ENCODE data around the gene KLK14.

GRCh38 chr19:51078731-51079130 is 4.0 kb downstream of the KLK14 start:
- no peak for TF ChIP-seq ZNF274 (IDR thresholded peaks at IDR 0.05; ENCODE audit: low read depth, low read length)
- TF ChIP-seq, protein P1, sequence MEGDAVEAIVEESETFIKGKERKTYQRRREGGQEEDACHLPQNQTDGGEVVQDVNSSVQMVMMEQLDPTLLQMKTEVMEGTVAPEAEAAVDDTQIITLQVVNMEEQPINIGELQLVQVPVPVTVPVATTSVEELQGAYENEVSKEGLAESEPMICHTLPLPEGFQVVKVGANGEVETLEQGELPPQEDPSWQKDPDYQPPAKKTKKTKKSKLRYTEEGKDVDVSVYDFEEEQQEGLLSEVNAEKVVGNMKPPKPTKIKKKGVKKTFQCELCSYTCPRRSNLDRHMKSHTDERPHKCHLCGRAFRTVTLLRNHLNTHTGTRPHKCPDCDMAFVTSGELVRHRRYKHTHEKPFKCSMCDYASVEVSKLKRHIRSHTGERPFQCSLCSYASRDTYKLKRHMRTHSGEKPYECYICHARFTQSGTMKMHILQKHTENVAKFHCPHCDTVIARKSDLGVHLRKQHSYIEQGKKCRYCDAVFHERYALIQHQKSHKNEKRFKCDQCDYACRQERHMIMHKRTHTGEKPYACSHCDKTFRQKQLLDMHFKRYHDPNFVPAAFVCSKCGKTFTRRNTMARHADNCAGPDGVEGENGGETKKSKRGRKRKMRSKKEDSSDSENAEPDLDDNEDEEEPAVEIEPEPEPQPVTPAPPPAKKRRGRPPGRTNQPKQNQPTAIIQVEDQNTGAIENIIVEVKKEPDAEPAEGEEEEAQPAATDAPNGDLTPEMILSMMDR (IDR thresholded peaks at IDR 0.05 in 2 of 3, conservative IDR thresholded peaks at IDR 0.05 in 1 of 3; ENCODE audit: borderline replicate concordance in 1 of 3, insufficient read depth in 1 of 3, low read depth in 2 of 3, low read length in 2 of 3), result no peak
- TF ChIP-seq EZH2 (IDR thresholded peaks at IDR 0.05), result no peak
- no peak for TF ChIP-seq POLR2AphosphoS5 (IDR thresholded peaks at IDR 0.05; ENCODE audit: low read depth, low read length)
- no peak for TF ChIP-seq POLR2A (IDR thresholded peaks at IDR 0.05; ENCODE audit: borderline replicate concordance, extremely low read depth, insufficient read depth, insufficient read length)
- TF ChIP-seq SP1 (IDR thresholded peaks at IDR 0.05; ENCODE audit: low read depth), result no peak
- no peak for TF ChIP-seq CEBPB (IDR thresholded peaks at IDR 0.05; ENCODE audit: low read depth)
- TF ChIP-seq, protein P2, sequence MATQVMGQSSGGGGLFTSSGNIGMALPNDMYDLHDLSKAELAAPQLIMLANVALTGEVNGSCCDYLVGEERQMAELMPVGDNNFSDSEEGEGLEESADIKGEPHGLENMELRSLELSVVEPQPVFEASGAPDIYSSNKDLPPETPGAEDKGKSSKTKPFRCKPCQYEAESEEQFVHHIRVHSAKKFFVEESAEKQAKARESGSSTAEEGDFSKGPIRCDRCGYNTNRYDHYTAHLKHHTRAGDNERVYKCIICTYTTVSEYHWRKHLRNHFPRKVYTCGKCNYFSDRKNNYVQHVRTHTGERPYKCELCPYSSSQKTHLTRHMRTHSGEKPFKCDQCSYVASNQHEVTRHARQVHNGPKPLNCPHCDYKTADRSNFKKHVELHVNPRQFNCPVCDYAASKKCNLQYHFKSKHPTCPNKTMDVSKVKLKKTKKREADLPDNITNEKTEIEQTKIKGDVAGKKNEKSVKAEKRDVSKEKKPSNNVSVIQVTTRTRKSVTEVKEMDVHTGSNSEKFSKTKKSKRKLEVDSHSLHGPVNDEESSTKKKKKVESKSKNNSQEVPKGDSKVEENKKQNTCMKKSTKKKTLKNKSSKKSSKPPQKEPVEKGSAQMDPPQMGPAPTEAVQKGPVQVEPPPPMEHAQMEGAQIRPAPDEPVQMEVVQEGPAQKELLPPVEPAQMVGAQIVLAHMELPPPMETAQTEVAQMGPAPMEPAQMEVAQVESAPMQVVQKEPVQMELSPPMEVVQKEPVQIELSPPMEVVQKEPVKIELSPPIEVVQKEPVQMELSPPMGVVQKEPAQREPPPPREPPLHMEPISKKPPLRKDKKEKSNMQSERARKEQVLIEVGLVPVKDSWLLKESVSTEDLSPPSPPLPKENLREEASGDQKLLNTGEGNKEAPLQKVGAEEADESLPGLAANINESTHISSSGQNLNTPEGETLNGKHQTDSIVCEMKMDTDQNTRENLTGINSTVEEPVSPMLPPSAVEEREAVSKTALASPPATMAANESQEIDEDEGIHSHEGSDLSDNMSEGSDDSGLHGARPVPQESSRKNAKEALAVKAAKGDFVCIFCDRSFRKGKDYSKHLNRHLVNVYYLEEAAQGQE (IDR thresholded peaks at IDR 0.05; ENCODE audit: low read depth), result no peak
- TF ChIP-seq EGR1 (IDR thresholded peaks at IDR 0.05; ENCODE audit: low read depth), result no peak
- TF ChIP-seq ZFX (IDR thresholded peaks at IDR 0.05), result no peak
- TF ChIP-seq RAD21 (IDR thresholded peaks at IDR 0.05; ENCODE audit: low read depth), result no peak

Data from HCT116 (cell line).